Activated CD4-positive, alpha-beta memory T cell treated with anti-CD3 and anti-CD28 coated beads, Interleukin-2, amount 10 ng/mL, durations not matched to agents 7 days and 5 days (primary cell): ENCODE results near the gene MSH2. TPM values are rescaled to one million over a fixed set of nuclear protein-coding genes. Genes with fewer than 3 reads are reported as not detected.

Source experiments
- total RNA-seq, 2 experiments: library from RNA; stranded (reverse); gene quantifications; one replicate each; pipeline ENCODE4 v1.2.3, GENCODE V29; 2021

MSH2 gene
- total RNA-seq, 2 experiments from 2014 or later, result 39.0 to 39.3 TPM

Other genes starting within 250 kb of the MSH2 start
- gene STPG4, start 247.8 kb upstream of the MSH2 start, total RNA-seq, result under 1 TPM in 1 of 2 experiments, not detected in 1; 0.13 TPM
- 100 to 1,000 TPM; 426 to 432 TPM for gene CALM2, start 226.6 kb upstream of the MSH2 start, total RNA-seq
- gene EPCAM, start 33.8 kb upstream of the MSH2 start, total RNA-seq, result not detected
- gene KCNK12, start 167.8 kb downstream of the MSH2 start, total RNA-seq, result under 1 TPM; 0.25 to 0.28 TPM